BLaER1 treated with 17β-estradiol and CSF1 and Interleukin-3, amounts not matched to agents 10 nM and 100 nM (cell line): ENCODE results near the gene JADE2.

ENCODE experiments used
- H3K27ac ChIP-seq, 11 experiments: shearing (Covaris generic); formaldehyde crosslinking; 2 replicates each; pipeline ENCODE4 v1.8.1; 2022
- H3K27me3 ChIP-seq, 11 experiments: shearing (Covaris generic); formaldehyde crosslinking; 2 replicates each; pipeline ENCODE4 v1.8.1; 2022
- H3K36me3 ChIP-seq, 11 experiments: shearing (Covaris generic); formaldehyde crosslinking; 2 replicates each; pipeline ENCODE4 v1.8.1; 2022
- H3K4me1 ChIP-seq, 10 experiments: shearing (Covaris generic); formaldehyde crosslinking; 2 replicates each; pipeline ENCODE4 v1.8.1; 2022
- H3K4me2 ChIP-seq, 11 experiments: shearing (Covaris generic); formaldehyde crosslinking; 2 replicates each; pipeline ENCODE4 v1.8.1; 2022
- H3K4me3 ChIP-seq, 10 experiments: shearing (Covaris generic); formaldehyde crosslinking; 2 replicates each; pipeline ENCODE4 v1.8.1; 2022
- H3K9ac ChIP-seq, 11 experiments: shearing (Covaris generic); formaldehyde crosslinking; 2 replicates each; pipeline ENCODE4 v1.8.1; 2022
- H3K9me3 ChIP-seq, 11 experiments: shearing (Covaris generic); formaldehyde crosslinking; replicated peaks in 1 of 11; 2 replicates each; pipeline ENCODE4 v1.8.1; 2022
- H4K20me1 ChIP-seq, 11 experiments: shearing (Covaris generic); formaldehyde crosslinking; 2 replicates each; pipeline ENCODE4 v1.8.1; 2022
- Cebpa-rat ChIP-seq, 11 experiments: shearing (Covaris generic); IDR thresholded peaks; 2 replicates each; pipeline ENCODE4 v1.8.1; 2022

JADE2 gene

DNA sequence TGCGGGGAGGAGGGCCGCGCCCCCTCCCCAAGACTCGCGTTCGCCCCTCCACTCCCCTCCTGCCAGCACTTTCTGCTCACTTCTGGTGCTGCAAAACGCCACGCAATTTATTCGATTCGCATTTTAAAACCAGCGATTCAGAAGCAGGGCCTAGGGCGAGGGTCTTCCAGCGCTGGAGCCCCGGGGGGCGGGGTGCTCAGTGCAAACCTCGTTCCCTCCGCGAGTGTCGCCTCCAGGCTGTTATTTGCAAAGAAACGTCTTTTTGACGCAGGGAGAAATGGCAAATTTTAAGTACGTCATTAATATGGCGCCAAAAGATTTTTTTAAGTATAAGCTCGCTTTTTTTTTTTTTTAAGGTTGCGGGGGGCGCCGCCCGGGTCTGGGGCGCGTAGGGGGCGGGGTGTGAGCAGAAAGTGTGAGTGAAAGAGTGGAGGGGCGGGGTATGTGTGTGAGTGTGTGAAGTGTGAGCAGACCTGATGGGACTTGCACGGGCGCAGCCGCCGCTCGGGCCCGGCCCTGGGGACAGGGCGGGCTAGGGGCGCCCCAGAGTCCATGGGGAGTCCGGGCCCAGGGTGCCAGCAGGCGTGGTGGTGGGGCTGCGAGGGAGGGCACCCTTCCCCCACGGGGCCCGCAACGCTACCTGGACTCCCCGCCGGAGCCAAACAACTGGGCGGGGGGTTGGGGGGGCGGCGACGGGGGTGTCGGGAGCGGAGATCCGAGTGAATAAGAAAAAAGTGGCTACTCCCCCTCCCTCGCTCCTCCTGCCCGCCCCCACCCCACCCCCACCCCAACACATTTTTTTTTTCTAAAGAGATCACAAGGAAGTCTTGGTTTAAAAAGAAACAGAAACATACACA is at the start of gene JADE2:
JADE2 (plus strand) TSS at position 845 of the 857 bp plus-strand sequence. CDS start 10,188 bp downstream, outside the sequence.
- peak within 1 kb of the TSS; percentile 86 to 99 (median 97) for H3K27ac ChIP-seq
- peak within 1 kb of the TSS; percentile 83 to 99 (median 98) for H3K4me2 ChIP-seq
- peaks cover 33 to 49% (median 37%) of the 10 kb centered on the region in 10 experiments for H3K4me1 ChIP-seq
- TF ChIP-seq Cebpa-rat (IDR thresholded peaks at IDR 0.05), result no peak
- H3K27me3 ChIP-seq, result no peaks in the 10 kb centered on the region
- H3K9ac ChIP-seq, result peak within 1 kb of the TSS; percentile 91 to 98 (median 94)
- H3K36me3 ChIP-seq, result 0 out of 22 replicates have a peak, but pooled peaks cover 0 to 5% (median 0%) of the 10 kb centered on the region in 11 experiments
- H3K9me3 ChIP-seq, result no peaks in the 10 kb centered on the region
- peaks cover 21 to 25% (median 24%) of the 10 kb centered on the region in 11 experiments; a peak in 16 of 22 replicates for H4K20me1 ChIP-seq
- peak within 1 kb of the TSS; percentile 79 to 97 (median 90) for H3K4me3 ChIP-seq

DNA sequence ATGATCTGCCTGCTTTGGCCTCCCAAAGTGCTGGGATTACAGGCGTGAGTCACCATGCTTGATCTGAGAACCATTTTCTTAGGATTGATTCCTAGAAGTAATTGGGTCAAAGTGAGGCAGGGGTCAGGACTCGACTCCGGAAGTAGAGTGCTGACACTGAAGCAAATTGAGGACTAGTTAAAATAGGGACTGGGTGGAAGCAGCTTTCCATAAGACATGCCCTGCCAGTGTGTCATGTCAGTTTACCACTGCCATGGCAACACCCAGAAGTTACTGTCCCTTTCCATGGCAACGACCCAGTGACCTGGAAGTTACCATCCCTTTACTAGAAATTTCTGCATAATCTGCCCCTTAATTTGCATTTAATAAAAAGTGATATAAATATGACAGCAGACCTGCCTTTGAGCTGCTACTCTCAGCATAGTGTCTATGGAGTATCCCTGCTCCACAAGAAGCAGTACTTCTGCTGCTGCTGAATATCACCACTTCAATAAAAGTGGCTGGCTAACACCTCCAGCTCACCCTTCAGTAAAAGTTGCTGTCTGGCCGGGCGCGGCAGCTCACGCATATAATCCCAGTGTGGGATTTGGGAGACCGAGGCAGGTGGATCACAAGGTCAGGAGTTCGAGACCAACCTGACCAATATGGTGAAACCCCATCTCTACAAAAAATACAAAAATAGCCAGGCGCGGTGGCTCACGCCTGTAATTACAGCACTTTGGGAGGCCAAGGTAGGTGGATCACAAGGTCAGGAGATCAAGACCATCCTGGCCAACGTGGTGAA is 47.8 kb upstream of the JADE2 start:
- no peak overlapping the region for H3K4me3 ChIP-seq
- H3K36me3 ChIP-seq, result no peaks in the 10 kb centered on the region
- no peak overlapping the region for H3K4me2 ChIP-seq
- no peak overlapping the region for H3K9ac ChIP-seq
- peaks cover 0 to 5% (median 0%) of the 10 kb centered on the region in 11 experiments; a peak in 6 of 22 replicates for H3K9me3 ChIP-seq
- H3K27ac ChIP-seq, result no peak overlapping the region; a peak in 1 of 22 replicates
- no peaks in the 10 kb centered on the region for H4K20me1 ChIP-seq
- no peaks in the 10 kb centered on the region for H3K27me3 ChIP-seq
- no peaks in the 10 kb centered on the region for H3K4me1 ChIP-seq
- no peak for TF ChIP-seq Cebpa-rat (IDR thresholded peaks at IDR 0.05)

DNA sequence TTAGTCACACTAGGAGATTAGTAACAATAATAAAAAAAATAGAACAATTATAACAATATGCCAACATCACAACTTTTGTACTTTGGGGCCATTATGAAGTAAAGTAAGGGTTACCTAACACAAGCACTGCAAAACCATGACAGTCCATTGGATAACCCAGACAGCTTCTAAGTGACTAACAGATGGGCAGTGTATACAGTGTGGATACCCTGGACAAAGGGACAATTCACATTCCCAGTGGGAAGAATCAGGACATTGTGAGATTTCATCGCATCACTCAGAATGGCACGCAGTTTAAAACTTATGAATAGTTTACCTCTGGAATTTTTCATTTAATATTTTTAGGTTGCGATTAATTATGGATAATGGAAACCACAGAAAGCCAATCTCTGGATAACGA is 45.6 kb upstream of the JADE2 start:
- H3K9ac ChIP-seq, result no peak overlapping the region
- no peak overlapping the region for H3K4me2 ChIP-seq
- no peaks in the 10 kb centered on the region; a peak in 1 of 22 replicates for H3K9me3 ChIP-seq
- no peaks in the 10 kb centered on the region for H3K4me1 ChIP-seq
- H3K27me3 ChIP-seq, result no peaks in the 10 kb centered on the region
- H3K4me3 ChIP-seq, result no peak overlapping the region
- H3K36me3 ChIP-seq, result no peaks in the 10 kb centered on the region
- H3K27ac ChIP-seq, result no peak overlapping the region
- TF ChIP-seq Cebpa-rat (IDR thresholded peaks at IDR 0.05), result no peak
- no peaks in the 10 kb centered on the region for H4K20me1 ChIP-seq

DNA sequence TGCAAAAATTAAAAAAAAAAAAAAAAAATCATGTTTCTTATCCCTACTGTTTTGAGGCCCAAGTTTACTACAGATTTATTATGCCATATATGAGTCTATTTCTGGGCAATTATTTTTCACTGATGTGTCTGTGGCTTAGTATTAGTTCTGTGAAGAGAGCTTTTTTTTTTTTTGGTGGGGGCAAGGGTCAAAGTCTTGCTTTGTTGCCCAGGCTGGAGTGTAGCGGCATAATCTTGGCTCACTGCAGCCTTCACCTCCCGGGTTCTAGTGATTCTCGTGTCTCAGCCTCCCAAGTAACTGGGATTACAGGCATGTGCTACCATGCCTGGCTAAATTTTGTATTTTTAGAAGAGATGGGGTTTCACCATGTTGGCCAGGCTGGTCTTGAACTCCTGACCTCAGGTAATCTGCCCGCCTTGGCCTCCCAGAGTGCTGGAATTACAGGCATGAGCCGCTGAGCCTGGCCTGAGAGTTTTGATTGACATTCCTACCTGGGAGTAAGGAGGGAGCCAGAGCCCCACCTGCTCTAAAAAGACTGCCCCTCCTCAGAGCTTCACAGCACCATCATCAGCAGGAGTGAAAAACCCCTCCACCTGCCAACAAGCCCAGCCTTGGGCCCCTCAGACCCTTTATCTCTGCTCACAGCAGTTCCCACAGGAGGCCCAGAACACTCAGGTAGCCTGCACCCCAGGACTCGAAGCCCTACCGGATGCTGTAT is 36.1 kb upstream of the JADE2 start:
- no peak for TF ChIP-seq Cebpa-rat (IDR thresholded peaks at IDR 0.05)

DNA sequence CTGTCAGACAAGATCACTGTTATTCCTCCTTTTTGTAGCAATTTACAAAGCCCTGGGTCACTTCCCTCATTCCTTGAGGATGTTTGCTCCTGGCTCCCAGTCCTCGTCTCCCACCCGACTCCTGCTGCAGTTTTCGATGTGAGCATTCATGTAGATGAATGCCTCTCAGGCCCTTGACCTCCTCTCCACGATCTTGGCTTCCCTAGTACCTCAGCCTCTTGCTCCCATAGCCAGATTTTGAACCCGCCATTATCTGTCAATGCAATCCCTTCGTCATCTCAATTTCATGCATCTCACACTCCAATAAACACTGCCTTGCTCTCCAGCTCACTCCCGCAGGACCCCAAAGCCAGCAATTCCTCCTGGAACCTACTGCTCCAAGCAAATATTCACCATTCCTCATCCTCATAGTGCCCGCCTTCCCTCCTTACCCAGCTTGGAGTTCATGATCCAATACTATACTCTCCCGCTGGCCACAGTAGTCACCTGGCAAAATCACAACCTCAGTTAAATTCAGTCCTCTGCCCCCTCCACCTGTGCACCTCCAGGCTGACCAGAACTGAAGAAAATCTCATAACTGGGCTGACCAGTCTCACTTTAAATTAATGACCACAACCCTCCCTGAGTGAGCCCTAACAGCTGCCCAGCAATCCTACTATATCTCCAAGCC is 35.1 kb upstream of the JADE2 start:
- no peak overlapping the region for H3K27ac ChIP-seq
- peaks cover 0 to 14% (median 5%) of the 10 kb centered on the region in 10 experiments; a peak in 18 of 20 replicates for H3K4me1 ChIP-seq
- no peaks in the 10 kb centered on the region for H3K36me3 ChIP-seq
- H3K9ac ChIP-seq, result no peak overlapping the region
- H3K9me3 ChIP-seq, result peaks cover 0 to 2% (median 0%) of the 10 kb centered on the region in 11 experiments; a peak in 1 of 22 replicates
- TF ChIP-seq Cebpa-rat (IDR thresholded peaks at IDR 0.05), result no peak
- H3K4me3 ChIP-seq, result no peak overlapping the region
- no peaks in the 10 kb centered on the region for H3K27me3 ChIP-seq
- no peaks in the 10 kb centered on the region for H4K20me1 ChIP-seq
- H3K4me2 ChIP-seq, result no peak overlapping the region

More for the DNA sequence above, 36.1 kb upstream of the JADE2 start:
- no peak overlapping the region for H3K27ac ChIP-seq
- no peaks in the 10 kb centered on the region for H4K20me1 ChIP-seq
- H3K4me3 ChIP-seq, result no peak overlapping the region
- peaks cover 0 to 6% (median 0%) of the 10 kb centered on the region in 11 experiments; a peak in 1 of 22 replicates for H3K9me3 ChIP-seq
- H3K36me3 ChIP-seq, result no peaks in the 10 kb centered on the region
- no peak overlapping the region for H3K4me2 ChIP-seq
- H3K4me1 ChIP-seq, result peaks cover 0 to 9% (median 0%) of the 10 kb centered on the region in 10 experiments; a peak in 8 of 20 replicates
- H3K9ac ChIP-seq, result no peak overlapping the region
- no peaks in the 10 kb centered on the region for H3K27me3 ChIP-seq

DNA sequence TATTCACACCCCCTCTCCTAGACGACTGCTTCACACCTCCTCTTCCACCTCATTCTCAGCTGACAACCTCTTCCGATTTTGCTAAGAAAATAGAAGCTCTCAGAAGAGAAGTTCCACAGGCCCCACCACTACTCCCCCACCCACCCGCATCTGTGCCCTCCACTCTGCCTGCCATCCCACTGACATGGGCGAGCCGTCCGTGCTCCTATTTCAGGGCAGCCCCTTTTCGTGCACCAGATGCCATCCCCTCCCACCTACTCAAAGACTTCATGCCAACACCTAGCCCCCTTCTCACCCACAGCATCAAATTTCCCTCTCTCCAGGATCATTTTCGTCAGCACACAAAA is 34.6 kb upstream of the JADE2 start:
- Histone ChIP-seq H3K4me1 (peaks cover 0 to 19% (median 10%) of the 10 kb centered on the region in 10 experiments; a peak in 18 of 20 replicates), H3K4me2 (no peak overlapping the region), H3K9me3 (no peaks in the 10 kb centered on the region)

DNA sequence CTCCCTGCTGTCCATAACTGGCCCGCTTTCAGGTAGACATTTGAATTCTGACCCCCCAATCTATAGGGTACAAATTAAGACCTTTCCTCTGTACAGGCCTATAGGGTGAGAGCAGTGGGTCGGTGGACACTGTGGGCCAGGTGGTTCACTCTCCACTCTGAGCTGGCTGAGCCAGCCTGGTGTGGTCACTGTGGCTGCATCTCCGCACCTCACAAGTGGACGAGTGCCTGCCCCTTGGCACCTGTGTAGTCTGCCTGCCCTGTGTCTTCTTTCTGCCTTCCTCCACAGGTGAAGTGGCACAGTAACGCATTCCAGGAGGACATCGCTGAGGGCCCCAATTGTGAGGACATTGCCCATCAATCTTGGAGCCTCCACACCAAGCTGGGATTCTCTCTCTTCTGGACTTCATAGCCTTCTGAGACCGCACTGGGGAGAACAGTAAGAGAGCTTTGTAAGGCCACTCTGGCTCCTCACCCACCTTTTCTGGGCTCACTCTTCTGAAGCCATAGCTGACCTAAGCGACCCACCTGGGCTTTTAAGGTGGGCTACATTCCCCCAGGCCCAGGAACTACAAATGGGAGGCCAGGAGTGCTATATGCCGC is 33.5 kb upstream of the JADE2 start:
- H3K4me2 ChIP-seq, result no peak overlapping the region
- no peak overlapping the region for H3K4me3 ChIP-seq
- TF ChIP-seq Cebpa-rat (IDR thresholded peaks at IDR 0.05), result no peak
- no peak overlapping the region for H3K9ac ChIP-seq
- no peaks in the 10 kb centered on the region for H3K36me3 ChIP-seq
- H3K9me3 ChIP-seq, result no peaks in the 10 kb centered on the region
- no peaks in the 10 kb centered on the region for H3K27me3 ChIP-seq
- H3K27ac ChIP-seq, result no peak overlapping the region
- H4K20me1 ChIP-seq, result no peaks in the 10 kb centered on the region
- peaks cover 0 to 21% (median 14%) of the 10 kb centered on the region in 10 experiments; a peak in 18 of 20 replicates for H3K4me1 ChIP-seq

More for the DNA sequence above, 34.6 kb upstream of the JADE2 start:
- Histone ChIP-seq H3K27me3 (no peaks in the 10 kb centered on the region), H4K20me1 (no peaks in the 10 kb centered on the region), H3K27ac (no peak overlapping the region), H3K9ac (no peak overlapping the region), H3K4me3 (no peak overlapping the region), H3K36me3 (no peaks in the 10 kb centered on the region)
- TF ChIP-seq Cebpa-rat (IDR thresholded peaks at IDR 0.05), result no peak

DNA sequence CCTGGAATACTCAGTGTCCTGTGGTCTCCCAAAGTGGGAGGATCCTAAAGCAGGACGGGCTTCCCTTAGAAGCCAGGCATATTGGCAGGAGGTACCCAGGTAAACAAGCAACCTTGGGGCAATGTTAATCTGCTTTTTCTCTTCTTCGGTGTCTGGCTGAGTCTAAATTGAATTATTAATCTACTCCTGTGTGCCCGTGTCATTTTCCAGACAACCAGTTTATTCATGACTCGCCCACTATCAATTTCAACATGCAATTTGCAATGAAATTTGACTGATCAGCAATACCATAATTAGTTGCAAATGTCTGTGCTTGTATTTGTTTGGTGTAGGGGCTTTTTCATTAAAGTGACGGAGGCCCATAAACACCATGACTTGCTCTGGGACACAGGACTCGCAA is 32.9 kb upstream of the JADE2 start:
- no peak overlapping the region for H3K4me2 ChIP-seq
- H3K9ac ChIP-seq, result no peak overlapping the region
- no peaks in the 10 kb centered on the region for H4K20me1 ChIP-seq
- no peak overlapping the region for H3K27ac ChIP-seq
- H3K9me3 ChIP-seq, result no peaks in the 10 kb centered on the region
- H3K36me3 ChIP-seq, result no peaks in the 10 kb centered on the region
- TF ChIP-seq Cebpa-rat (IDR thresholded peaks at IDR 0.05), result no peak
- no peak overlapping the region for H3K4me3 ChIP-seq
- H3K4me1 ChIP-seq, result peaks cover 0 to 21% (median 14%) of the 10 kb centered on the region in 10 experiments; a peak in 18 of 20 replicates
- H3K27me3 ChIP-seq, result no peaks in the 10 kb centered on the region
